Small intestine (tissue), 7 donors: ENCODE measurements around the gene FBXW11. TPM values are rescaled to one million over a fixed set of nuclear protein-coding genes. Genes with fewer than 3 reads are reported as not detected.

ENCODE experiments used
- DNase-seq, 2 donors: peaks; one replicate each; pipeline versions ENCODE4 v3.0.0 to v3.0.0-alpha.2; 2013
- FAIRE-seq: peaks from 2 replicates; lab custom pipeline; 2012; peaks lifted over from hg19 to GRCh38; lab: Jason Lieb, UNC
- H3K27ac ChIP-seq, 3 donors: one replicate each; pipeline ENCODE4 v1.5.1; 2013; ENCODE audit warnings: low read length in 2 of 3, mild to moderate bottlenecking in 2 of 3, control low read depth in 1 of 3, inconsistent platforms in 1 of 3, low read depth in 1 of 3, moderate library complexity in 1 of 3
- H3K27me3 ChIP-seq, 3 donors: one replicate each; pipeline ENCODE4 v1.6.1; 2013; ENCODE audit warnings: low read length in 3 of 3, inconsistent platforms in 1 of 3; ENCODE audit not compliant: control insufficient read depth in 3 of 3, insufficient read depth in 3 of 3
- H3K36me3 ChIP-seq, 3 donors: one replicate each; pipeline ENCODE4 v1.6.1; 2013; ENCODE audit warnings: low read length in 3 of 3, inconsistent platforms in 1 of 3, low read depth in 1 of 3, mild to moderate bottlenecking in 1 of 3, moderate library complexity in 1 of 3; ENCODE audit not compliant: control insufficient read depth in 3 of 3, insufficient read depth in 2 of 3
- H3K4me1 ChIP-seq, 3 donors: one replicate each; pipeline ENCODE4 v1.6.1; 2013; ENCODE audit warnings: low read length in 2 of 3, inconsistent platforms in 1 of 3, low read depth in 1 of 3, mild to moderate bottlenecking in 1 of 3, moderate library complexity in 1 of 3; ENCODE audit not compliant: control insufficient read depth in 3 of 3, insufficient read depth in 2 of 3
- H3K4me3 ChIP-seq, 3 donors: one replicate each; pipeline ENCODE4 v1.5.1; 2013; ENCODE audit warnings: low read length in 3 of 3, control low read depth in 1 of 3, inconsistent platforms in 1 of 3, low read depth in 1 of 3, mild to moderate bottlenecking in 1 of 3, moderate library complexity in 1 of 3
- H3K9me3 ChIP-seq, 2 donors: one replicate each; pipeline ENCODE4 v1.6.1; 2013; ENCODE audit warnings: low read depth in 1 of 2, low read length in 1 of 2; ENCODE audit not compliant: control insufficient read depth in 2 of 2, insufficient read depth in 1 of 2
- WGBS, 3 donors: extraction: QIAGEN DNeasy Blood & Tissue Kit; methylation state at CpG; one replicate each; pipeline ENCODE4 v1.1.7; 2013; 5-methylcytosine and 5-hydroxymethylcytosine counted together
- polyA plus RNA-seq, 4 donors: library from polyadenylated mRNA; stranded (reverse) in 3 of 4; unstranded in 1 of 4; fragments of 200-250 nt in 3 of 4; fragments of 120-200 nt in 1 of 4; gene quantifications; one replicate each; pipeline versions ENCODE4 v1.2.1 to v1.2.3, GENCODE V29; 2013
- donor health status: healthy with polysubstance abuse.
- donor health status: control.
- donor health status: control.
- donor health status: Bipolar disorder and iron deficiency.
- donor health status: healthy.

Gene FBXW11
- polyA plus RNA-seq, 4 donors: 12.2 to 37.1 (median 15.8) TPM

DNA sequence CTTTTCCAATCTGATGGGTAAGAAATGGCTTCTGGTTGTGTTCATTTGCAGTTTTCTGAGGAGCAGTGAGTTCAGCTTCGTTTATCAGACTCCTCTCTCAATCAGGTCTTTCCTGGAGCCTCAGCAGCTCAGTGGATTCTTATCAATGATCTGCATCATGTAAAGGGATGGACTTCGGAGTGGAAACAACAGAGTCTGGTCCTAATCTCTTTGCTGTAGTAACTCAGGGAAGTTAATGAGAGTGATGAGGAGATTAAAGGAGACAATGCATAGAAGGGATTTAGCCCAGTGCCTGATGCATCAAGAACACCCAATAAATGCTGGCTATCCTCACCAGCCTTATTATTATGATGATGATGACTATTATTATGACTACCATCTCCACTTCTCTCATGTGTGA, 173.7 kb downstream of the FBXW11 start:
- no peak for DNase-seq
- 54 to 67% (median 58%) methylated on average over 2 of the region's 2 CpGs for WGBS, 3 donors
- no peak for FAIRE-seq

DNA sequence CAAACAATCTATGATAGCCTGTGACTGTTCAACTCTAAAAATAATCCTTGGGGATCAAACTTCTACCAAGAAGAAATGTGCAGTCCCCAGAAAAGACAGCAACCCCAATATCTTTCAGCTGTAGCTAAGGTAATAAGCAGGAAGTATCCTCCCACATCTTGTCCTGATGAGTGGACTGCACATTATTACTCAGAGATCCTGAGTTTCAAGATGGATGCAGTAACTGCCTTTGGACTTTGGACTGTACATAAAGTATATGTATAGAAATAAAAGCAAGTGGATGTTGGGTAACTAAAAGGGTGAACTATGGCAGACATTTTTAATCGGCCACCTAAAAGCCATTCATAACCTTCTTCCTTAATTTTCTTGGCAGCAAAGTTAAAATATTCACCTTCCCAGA, 175.8 kb downstream of the FBXW11 start:
- H3K27me3 ChIP-seq: no peaks in the 10 kb centered on the region
- no peaks in the 10 kb centered on the region for H3K36me3 ChIP-seq
- DNase-seq (peak in 1 of 2 donors; percentile 48), FAIRE-seq (no peak)
- H3K27ac ChIP-seq: no peak overlapping the region
- WGBS, 3 donors: 74 to 89% (median 82%) methylated on average over 1 of the region's 1 CpG
- no peak overlapping the region for H3K4me3 ChIP-seq
- H3K9me3 ChIP-seq: peaks cover 0 to 18% of the 10 kb centered on the region in 2 donors
- no peaks in the 10 kb centered on the region for H3K4me1 ChIP-seq

More for the DNA sequence above, 173.7 kb downstream of the FBXW11 start:
- no peaks in the 10 kb centered on the region for H3K27me3 ChIP-seq
- no peaks in the 10 kb centered on the region for H3K36me3 ChIP-seq
- peaks cover 0 to 9% of the 10 kb centered on the region in 2 donors for H3K9me3 ChIP-seq
- H3K27ac ChIP-seq: no peak overlapping the region
- H3K4me1 ChIP-seq: no peaks in the 10 kb centered on the region
- H3K4me3 ChIP-seq: no peak overlapping the region

DNA sequence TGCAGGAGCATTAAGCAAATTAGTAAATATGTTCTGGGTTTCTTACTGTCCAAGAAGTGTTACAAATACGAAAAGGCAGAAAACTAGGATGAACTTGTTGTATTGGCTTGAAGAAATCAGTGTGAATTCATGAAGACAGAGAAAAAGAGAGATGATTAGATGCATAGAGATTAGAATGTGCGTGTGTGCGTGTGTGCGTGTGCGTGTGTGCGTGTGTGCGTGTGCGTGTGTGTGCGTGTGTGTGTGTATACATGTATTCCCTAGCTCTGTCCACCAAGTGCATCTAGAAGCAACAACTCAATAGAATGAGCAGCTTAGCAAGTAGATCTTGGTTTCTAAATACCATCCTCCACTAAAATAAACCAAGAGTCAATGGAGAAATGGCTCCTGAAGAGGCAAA, 179.3 kb downstream of the FBXW11 start:
- 86 to 99% (median 97%) methylated on average over 9 of the region's 9 CpGs for WGBS, 3 donors
- FAIRE-seq (no peak), DNase-seq (no peak)
- H3K4me3 ChIP-seq: no peak overlapping the region
- peaks cover 0 to 3% (median 2%) of the 10 kb centered on the region in 3 donors for H3K4me1 ChIP-seq
- H3K36me3 ChIP-seq: no peaks in the 10 kb centered on the region
- peaks cover 0 to 13% of the 10 kb centered on the region in 2 donors for H3K9me3 ChIP-seq
- H3K27me3 ChIP-seq: no peaks in the 10 kb centered on the region
- no peak overlapping the region for H3K27ac ChIP-seq

DNA sequence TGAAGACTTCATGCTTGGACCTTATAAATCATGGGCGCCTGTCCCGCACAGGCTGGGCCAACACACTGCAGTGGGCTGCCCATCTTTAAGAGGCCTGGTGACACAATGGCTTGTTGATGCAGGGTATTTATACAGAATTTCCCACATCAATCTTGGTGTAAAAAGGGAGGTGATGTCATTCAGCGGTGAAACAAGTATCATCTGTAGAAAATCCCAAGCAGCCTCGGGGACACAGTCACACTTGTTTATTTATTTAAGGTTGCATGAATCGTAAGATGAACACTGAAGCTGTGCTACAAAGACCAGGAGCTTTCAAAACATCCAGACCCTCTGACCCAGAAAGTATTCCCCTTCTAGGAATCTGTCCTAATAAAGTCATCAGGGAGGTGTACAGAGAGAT, 180.3 kb downstream of the FBXW11 start:
- Histone ChIP-seq H3K4me3 (no peak overlapping the region), H3K9me3 (peaks cover 0 to 11% of the 10 kb centered on the region in 2 donors), H3K36me3 (no peaks in the 10 kb centered on the region), H3K4me1 (peaks cover 0 to 3% (median 2%) of the 10 kb centered on the region in 3 donors), H3K27me3 (no peaks in the 10 kb centered on the region), H3K27ac (no peak overlapping the region)
- no peak for DNase-seq
- WGBS, 3 donors: 73 to 91% (median 86%) methylated on average over 5 of the region's 5 CpGs
- FAIRE-seq: no peak

DNA sequence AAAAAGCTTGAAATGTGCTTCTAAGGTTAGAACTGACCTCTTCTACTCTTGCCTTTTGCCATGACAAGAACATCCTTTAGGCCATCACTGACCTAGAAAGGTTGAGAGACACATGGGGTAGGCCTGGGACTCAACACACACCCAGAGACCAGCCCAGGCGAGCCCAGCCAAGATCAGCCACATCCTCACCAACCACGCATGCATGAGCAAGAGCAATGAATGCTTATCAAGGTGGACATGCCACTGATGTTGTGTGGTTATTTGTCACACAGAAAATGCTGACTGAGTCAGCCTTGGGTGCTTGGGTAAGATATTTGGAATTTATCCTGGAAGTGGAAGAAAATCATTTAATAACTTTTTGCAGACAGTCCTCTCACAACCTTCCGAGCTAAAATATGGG, 181.4 kb downstream of the FBXW11 start:
- Histone ChIP-seq H3K9me3 (peaks cover 0 to 9% of the 10 kb centered on the region in 2 donors), H3K27me3 (no peaks in the 10 kb centered on the region), H3K4me1 (peaks cover 0 to 3% (median 2%) of the 10 kb centered on the region in 3 donors), H3K4me3 (no peak overlapping the region), H3K27ac (no peak overlapping the region), H3K36me3 (no peaks in the 10 kb centered on the region)
- DNase-seq (no peak), FAIRE-seq (no peak)
- 90 to 97% (median 94%) methylated on average over 3 of the region's 3 CpGs for WGBS, 3 donors

DNA sequence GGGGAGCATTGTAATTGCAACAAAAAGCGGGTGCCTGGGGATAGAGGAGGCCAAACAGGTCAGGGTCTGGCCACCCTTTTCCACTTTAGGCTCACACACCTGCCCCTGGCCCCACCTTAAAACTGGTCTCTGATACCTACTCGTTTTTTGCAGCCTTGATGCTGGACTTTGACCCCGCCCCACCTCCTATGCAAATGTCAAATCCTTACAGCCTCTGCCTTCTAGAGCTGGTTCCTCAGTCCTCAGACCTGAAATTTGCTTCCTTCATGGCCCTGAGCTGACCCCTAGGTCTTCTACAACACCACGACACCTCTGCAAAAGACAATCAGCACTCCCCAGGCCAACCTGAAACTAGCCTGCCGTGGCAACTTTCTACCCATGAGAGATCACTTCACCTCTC, 183.2 kb downstream of the FBXW11 start:
- H3K36me3 ChIP-seq: no peaks in the 10 kb centered on the region
- peaks cover 0 to 9% of the 10 kb centered on the region in 2 donors for H3K9me3 ChIP-seq
- peaks cover 0 to 3% (median 2%) of the 10 kb centered on the region in 3 donors for H3K4me1 ChIP-seq
- no peaks in the 10 kb centered on the region for H3K27me3 ChIP-seq
- FAIRE-seq (no peak), DNase-seq (peak; percentile 67 to 86)
- no peak overlapping the region for H3K4me3 ChIP-seq
- 7 to 55% (median 22%) methylated on average over 5 of the region's 5 CpGs for WGBS, 3 donors
- no peak overlapping the region for H3K27ac ChIP-seq

DNA sequence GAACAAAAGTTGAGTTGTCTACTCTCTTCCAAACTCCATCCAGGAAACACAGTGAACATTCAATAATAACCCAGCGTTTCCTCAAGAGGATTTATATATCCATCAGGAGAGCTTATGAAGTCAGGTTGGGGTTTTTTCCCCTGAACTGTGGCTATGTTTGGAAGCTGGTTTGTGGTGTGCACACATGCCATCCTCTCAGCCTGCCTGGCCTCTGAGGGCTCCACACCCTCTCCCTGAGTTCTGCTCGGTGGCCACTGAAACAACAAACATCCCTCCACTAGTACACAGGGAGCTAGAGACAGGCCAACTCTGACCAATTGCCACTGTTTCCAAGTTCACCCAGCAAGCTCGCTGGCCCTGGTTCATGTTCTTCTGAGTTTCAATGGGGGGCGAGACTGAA, 185.2 kb downstream of the FBXW11 start:
- no peaks in the 10 kb centered on the region for H3K27me3 ChIP-seq
- peaks cover 0 to 3% (median 2%) of the 10 kb centered on the region in 3 donors for H3K4me1 ChIP-seq
- no peak overlapping the region for H3K4me3 ChIP-seq
- H3K27ac ChIP-seq: no peak overlapping the region
- no peaks in the 10 kb centered on the region for H3K36me3 ChIP-seq
- FAIRE-seq (no peak), DNase-seq (no peak)
- no peaks in the 10 kb centered on the region for H3K9me3 ChIP-seq
- 85 to 92% (median 87%) methylated on average over 4 of the region's 4 CpGs for WGBS, 3 donors

DNA sequence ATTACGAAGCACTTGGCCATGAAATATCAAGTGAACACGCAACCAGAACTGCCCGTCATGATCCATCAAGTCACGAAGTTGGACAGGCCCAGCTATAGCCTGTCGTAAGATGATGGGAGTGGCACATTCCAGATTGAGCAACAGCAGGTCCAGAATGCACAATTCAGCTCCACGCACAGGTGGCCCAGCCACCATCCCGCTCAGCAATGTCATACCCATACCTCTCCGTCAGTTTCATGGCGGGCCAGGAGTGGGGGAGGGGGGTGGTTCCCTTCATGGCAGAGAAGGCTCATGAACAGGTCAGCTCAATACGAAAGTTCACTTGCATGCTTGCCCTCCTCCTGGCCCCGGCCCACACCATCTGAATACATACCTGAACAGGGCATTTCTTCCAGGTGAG, 185.9 kb downstream of the FBXW11 start:
- Histone ChIP-seq H3K36me3 (no peaks in the 10 kb centered on the region), H3K27me3 (no peaks in the 10 kb centered on the region), H3K9me3 (no peaks in the 10 kb centered on the region), H3K4me3 (no peak overlapping the region), H3K27ac (no peak overlapping the region), H3K4me1 (peaks cover 0 to 3% (median 2%) of the 10 kb centered on the region in 3 donors)
- no peak for FAIRE-seq
- DNase-seq: no peak
- 91 to 92% (median 91%) methylated on average over 11 of the region's 11 CpGs for WGBS, 3 donors

DNA sequence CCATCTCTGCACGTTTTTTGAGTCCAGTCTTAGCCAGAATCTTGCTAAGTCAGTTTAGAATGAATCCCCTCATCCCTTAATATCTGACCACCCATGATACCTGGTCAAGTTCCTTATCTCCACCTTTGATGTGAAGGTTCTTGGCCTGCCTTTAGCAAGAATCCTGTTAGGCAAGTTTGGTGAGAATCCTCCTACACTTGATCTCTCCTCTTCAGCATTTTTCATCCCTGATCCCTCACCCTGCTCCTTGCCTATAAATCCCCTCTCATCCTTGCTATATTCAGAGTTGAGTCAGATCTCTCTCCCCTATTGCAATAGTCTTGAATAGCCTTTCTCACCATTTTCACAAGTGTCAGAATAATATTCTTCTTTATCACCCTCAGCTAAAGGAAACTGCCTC, 189.8 kb downstream of the FBXW11 start:
- no peak for DNase-seq
- Histone ChIP-seq H3K9me3 (peaks cover 0 to 9% of the 10 kb centered on the region in 2 donors), H3K4me1 (no peaks in the 10 kb centered on the region), H3K4me3 (no peak overlapping the region), H3K36me3 (no peaks in the 10 kb centered on the region), H3K27me3 (no peaks in the 10 kb centered on the region), H3K27ac (no peak overlapping the region)
- FAIRE-seq: no peak
- WGBS, 3 donors: 38 to 45% (median 40%) methylated on average over 1 of the region's 1 CpG
